Liver (tissue), 9 donors: ENCODE data around the gene RPP25L. TPM values are rescaled to one million over a fixed set of nuclear protein-coding genes. Genes with fewer than 3 reads are reported as not detected.

Source experiments
- DNase-seq: peaks from one replicate; pipeline ENCODE4 v3.0.0-alpha.2; 2017; ENCODE audit warnings: low spot score
- H3K27ac ChIP-seq, 2 donors: one replicate each; pipeline ENCODE4 v1.7.0; 2013; ENCODE audit warnings: inconsistent platforms in 2 of 2, low read length in 2 of 2, control low read depth in 1 of 2, low read depth in 1 of 2, mild to moderate bottlenecking in 1 of 2
- H3K27me3 ChIP-seq, 4 donors: one replicate each; pipeline versions ENCODE4 v1.6.1 to v1.7.0; 2013; ENCODE audit warnings: low read length in 3 of 4, inconsistent platforms in 1 of 4, mild to moderate bottlenecking in 1 of 4, moderate library complexity in 1 of 4; ENCODE audit not compliant: control insufficient read depth in 4 of 4, insufficient read depth in 4 of 4
- H3K36me3 ChIP-seq, 4 donors: one replicate each; pipeline versions ENCODE4 v1.6.1 to v1.7.0; 2013; ENCODE audit warnings: low read length in 3 of 4, mild to moderate bottlenecking in 3 of 4, low read depth in 1 of 4, moderate library complexity in 1 of 4; ENCODE audit not compliant: control insufficient read depth in 4 of 4, insufficient read depth in 3 of 4
- H3K4me1 ChIP-seq, 4 donors: one replicate each; pipeline versions ENCODE4 v1.6.1 to v1.7.0; 2013; ENCODE audit warnings: low read length in 3 of 4, mild to moderate bottlenecking in 3 of 4, moderate library complexity in 1 of 4; ENCODE audit not compliant: control insufficient read depth in 4 of 4, insufficient read depth in 4 of 4
- H3K4me3 ChIP-seq, 3 donors: one replicate each; pipeline versions ENCODE4 v1.6.1 to v1.7.0; 2013; ENCODE audit warnings: low read length in 3 of 3, control low read depth in 1 of 3, low read depth in 1 of 3, mild to moderate bottlenecking in 1 of 3
- H3K9ac ChIP-seq, 2 donors: one replicate each; pipeline ENCODE4 v1.7.0; 2013; ENCODE audit warnings: low read length in 2 of 2, mild to moderate bottlenecking in 2 of 2, moderate library complexity in 2 of 2, control low read depth in 1 of 2, low read depth in 1 of 2
- H3K9me3 ChIP-seq, 4 donors: one replicate each; pipeline versions ENCODE4 v1.6.1 to v1.7.0; 2013; ENCODE audit warnings: low read length in 3 of 4; ENCODE audit not compliant: control insufficient read depth in 4 of 4
- ATF3 ChIP-seq: IDR thresholded peaks from 2 replicates; pipeline ENCODE4 v1.6.1; 2016; ENCODE audit warnings: antibody characterized with exemption
- EGR1 ChIP-seq, 2 donors: IDR thresholded peaks; 2 replicates each; pipeline ENCODE4 v1.6.1; 2016 to 2018; ENCODE audit warnings: antibody characterized with exemption in 2 of 2, low read depth in 2 of 2
- FOXA1 ChIP-seq: IDR thresholded peaks from 2 replicates; pipeline ENCODE4 v1.6.1; 2016; ENCODE audit warnings: antibody characterized with exemption
- FOXA2 ChIP-seq: IDR thresholded peaks from 2 replicates; pipeline ENCODE4 v1.6.1; 2016; ENCODE audit warnings: antibody characterized with exemption
- GABPA ChIP-seq, 2 donors: IDR thresholded peaks in 1 of 2; conservative IDR thresholded peaks in 1 of 2; 2 replicates each; pipeline ENCODE4 v1.6.1; 2016; ENCODE audit warnings: antibody characterized with exemption in 2 of 2, mild to moderate bottlenecking in 1 of 2, moderate library complexity in 1 of 2
- HNF4G ChIP-seq: IDR thresholded peaks from 2 replicates; pipeline ENCODE4 v1.6.1; 2016; ENCODE audit warnings: antibody characterized with exemption
- MAX ChIP-seq: IDR thresholded peaks from 2 replicates; pipeline ENCODE4 v1.6.1; 2016; ENCODE audit warnings: antibody characterized with exemption
- NR2F2 ChIP-seq: IDR thresholded peaks from 2 replicates; pipeline ENCODE4 v1.6.1; 2016; ENCODE audit warnings: antibody characterized with exemption
- RAD21 ChIP-seq, 2 donors: IDR thresholded peaks; 2 replicates each; pipeline ENCODE4 v1.6.1; 2016; ENCODE audit warnings: antibody characterized with exemption in 2 of 2, mild to moderate bottlenecking in 2 of 2
- REST ChIP-seq: IDR thresholded peaks from 2 replicates; pipeline ENCODE4 v1.6.1; 2016; ENCODE audit warnings: antibody characterized with exemption, mild to moderate bottlenecking
- RXRA ChIP-seq, 2 donors: IDR thresholded peaks; 2 replicates each; pipeline ENCODE4 v1.6.1; 2017 to 2018; ENCODE audit warnings: antibody characterized with exemption in 2 of 2, mild to moderate bottlenecking in 1 of 2
- SP1 ChIP-seq: IDR thresholded peaks from 2 replicates; pipeline ENCODE4 v1.6.1; 2018; ENCODE audit warnings: antibody characterized with exemption, mild to moderate bottlenecking
- TAF1 ChIP-seq: conservative IDR thresholded peaks from 2 replicates; pipeline ENCODE4 v1.6.1; 2016; ENCODE audit warnings: antibody characterized with exemption, mild to moderate bottlenecking
- YY1 ChIP-seq: IDR thresholded peaks from 2 replicates; pipeline ENCODE4 v1.6.1; 2016; ENCODE audit warnings: antibody characterized with exemption, mild to moderate bottlenecking
- ZBTB33 ChIP-seq: IDR thresholded peaks from 2 replicates; pipeline ENCODE4 v1.6.1; 2016; ENCODE audit warnings: antibody characterized with exemption
- WGBS: extraction: QIAGEN DNeasy Blood & Tissue Kit; methylation state at CpG from one replicate; pipeline ENCODE4 v1.1.7; 2013; 5-methylcytosine and 5-hydroxymethylcytosine counted together
- polyA plus RNA-seq, 2 donors: library from polyadenylated mRNA; stranded (reverse) in 1 of 2; unstranded in 1 of 2; fragments of 200-250 nt in 1 of 2; fragments of >200 nt in 1 of 2; fragmentation: Nextera tagmentation in 1 of 2; extraction: Ambion mirVana in 1 of 2; gene quantifications; one replicate each; pipeline versions ENCODE4 v1.2.1 to v1.2.3, GENCODE V29; 2013 to 2015
- total RNA-seq, 2 donors: library from RNA; depleted of rRNA; stranded (reverse); fragments of >200 nt; gene quantifications; one replicate each; pipeline ENCODE4 v1.2.3, GENCODE V29; 2014
- donor health status: healthy.
- donor health status: healthy.
- donor health status: healthy.
- donor health status: healthy.
- donor health status: healthy.

Gene RPP25L
- total and polyA plus RNA-seq, 4 donors: 18.6 to 33.4 (median 24.2) TPM

- Histone ChIP-seq H3K27me3 (no peaks in the 10 kb centered on the region), H3K9me3 (no peaks in the 10 kb centered on the region), H3K36me3 (no peaks in the 10 kb centered on the region), H3K9ac (no peak overlapping the region), H3K27ac (no peak overlapping the region), H3K4me1 (peaks cover 3 to 16% (median 13%) of the 10 kb centered on the region in 4 donors), H3K4me3 (no peak overlapping the region)
- TF ChIP-seq NR2F2 (no peak), RXRA (IDR thresholded peaks at IDR 0.05) (no peak), EGR1 (IDR thresholded peaks at IDR 0.05; ENCODE audit: low read depth in 2 of 2) (no peak), ATF3 (no peak), HNF4G (no peak), RAD21 (IDR thresholded peaks at IDR 0.05) (no peak), TAF1 (no peak), FOXA2 (no peak), GABPA (IDR thresholded peaks at IDR 0.05 in 1 of 2, conservative IDR thresholded peaks at IDR 0.05 in 1 of 2) (no peak), ZBTB33 (no peak), YY1 (no peak), REST (no peak)
- whole genome bisulfite sequencing: 69% methylated on average over 12 of the region's 12 CpGs
- DNase-seq: no peak
Observed at GRCh38 chr9:34571481-34571810, 40.5 kb downstream of the RPP25L start.

GRCh38 chr9:34570809-34571480 lies 41.0 kb downstream of the RPP25L start:
- 85% methylated on average over 7 of the region's 7 CpGs for WGBS
- H3K4me3 ChIP-seq: no peak overlapping the region
- H3K36me3 ChIP-seq: no peaks in the 10 kb centered on the region
- H3K9ac ChIP-seq: no peak overlapping the region
- peaks cover 3 to 16% (median 13%) of the 10 kb centered on the region in 4 donors for H3K4me1 ChIP-seq
- DNase-seq: no peak
- TF ChIP-seq GABPA (IDR thresholded peaks at IDR 0.05 in 1 of 2, conservative IDR thresholded peaks at IDR 0.05 in 1 of 2) (no peak), NR2F2 (no peak), FOXA1 (no peak), SP1 (no peak), RXRA (IDR thresholded peaks at IDR 0.05) (no peak), FOXA2 (no peak), MAX (no peak), ZBTB33 (no peak), TAF1 (no peak)
- no peaks in the 10 kb centered on the region for H3K9me3 ChIP-seq
- H3K27ac ChIP-seq: no peak overlapping the region
- H3K27me3 ChIP-seq: no peaks in the 10 kb centered on the region
